GM21526 (cell line): ENCODE measurements around the gene ZNF438.

Experiments
- ATAC-seq: cut with Tn5 transposase; IDR thresholded peaks from one replicate; pipeline ENCODE4 v1.9.1; 2021; ENCODE audit warnings: moderate library complexity; ENCODE audit not compliant: unreplicated experiment, low FRiP score

Gene ZNF438

GRCh38 chr10:30832749-30833627 lies 198.7 kb downstream of the ZNF438 start:
- no peak for ATAC-seq

DNA sequence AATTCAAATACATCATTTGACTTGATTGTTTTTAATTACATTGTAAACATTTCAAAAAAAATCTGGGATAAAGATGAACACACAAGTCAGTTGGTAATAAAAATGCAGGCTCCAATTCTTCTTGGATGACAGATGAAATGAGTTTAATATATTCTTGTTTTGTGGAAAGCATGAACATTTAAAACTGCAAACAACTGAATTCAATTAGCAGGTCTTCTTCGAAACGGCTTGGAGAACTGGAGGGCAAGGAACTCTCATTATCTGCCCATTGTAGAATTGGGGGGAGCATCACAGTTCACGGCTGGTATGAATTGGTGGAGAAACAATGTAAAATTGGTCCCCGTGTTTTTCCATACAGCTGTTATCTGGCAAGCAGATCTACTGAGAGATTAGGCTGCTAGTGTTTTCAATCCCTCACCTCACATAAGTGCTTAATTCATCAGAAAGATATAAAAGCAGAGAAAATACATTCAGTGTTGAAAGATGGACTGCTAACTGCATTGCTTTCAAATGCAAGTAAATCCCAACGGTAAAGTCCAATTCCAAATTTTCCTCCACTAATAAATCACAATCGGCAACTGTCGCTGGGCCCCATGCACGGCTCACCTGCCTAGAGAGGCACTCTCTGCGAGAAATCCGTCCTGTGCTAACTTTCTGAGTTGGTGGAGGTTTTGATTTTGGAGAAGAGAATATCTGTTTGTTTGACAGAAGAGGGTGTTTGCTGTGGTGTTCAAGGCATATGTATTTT lies 199.5 kb downstream of the ZNF438 start:
- no peak for ATAC-seq

DNA sequence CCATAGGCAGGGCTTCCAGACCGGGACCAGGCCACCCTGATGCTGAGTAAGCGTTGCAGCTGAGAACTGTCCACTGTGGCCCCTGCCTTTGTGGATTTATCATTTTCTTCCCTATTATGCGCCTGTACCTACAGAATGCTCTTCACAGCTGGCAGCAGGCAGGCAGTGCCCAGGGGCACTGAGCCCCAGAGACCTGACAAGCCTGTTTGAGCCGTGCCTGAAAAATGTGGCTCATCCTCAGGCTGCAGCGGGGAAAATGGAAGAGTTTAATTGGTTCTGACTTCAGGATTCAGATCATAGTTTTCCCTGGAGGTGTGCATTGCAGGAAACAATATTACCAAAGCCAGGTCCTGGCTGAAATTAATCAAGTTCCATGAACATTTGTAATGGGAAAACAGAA lies 200.2 kb downstream of the ZNF438 start:
- ATAC-seq, result no peak

- ATAC-seq, result no peak
These were observed 201.1 kb downstream of the ZNF438 start for GRCh38 chr10:30830315-30831230.

GRCh38 chr10:30829901-30830300 lies 201.8 kb downstream of the ZNF438 start:
- no peak for ATAC-seq

- ATAC-seq, result no peak
These were observed 203.0 kb downstream of the ZNF438 start for GRCh38 chr10:30828680-30829079.

DNA sequence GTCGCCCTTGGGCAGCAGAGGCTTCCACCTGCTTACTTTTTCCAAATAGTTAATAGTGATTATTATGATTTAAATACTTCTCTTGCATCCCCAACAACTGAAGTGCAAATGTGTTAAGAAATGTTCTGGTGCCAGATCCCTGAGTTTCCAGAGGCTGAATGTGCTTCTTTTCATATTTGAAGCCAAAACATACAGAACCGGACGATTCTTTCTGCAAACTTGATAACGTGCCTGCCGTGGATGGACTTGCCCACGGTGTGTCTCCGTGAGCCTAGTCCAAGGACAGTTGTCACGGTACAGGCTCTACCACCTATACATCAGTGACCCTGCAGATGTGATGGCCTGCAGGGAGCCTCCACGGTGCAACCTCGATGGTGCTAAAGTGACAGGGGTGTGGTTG lies 203.5 kb downstream of the ZNF438 start:
- ATAC-seq, result no peak

DNA sequence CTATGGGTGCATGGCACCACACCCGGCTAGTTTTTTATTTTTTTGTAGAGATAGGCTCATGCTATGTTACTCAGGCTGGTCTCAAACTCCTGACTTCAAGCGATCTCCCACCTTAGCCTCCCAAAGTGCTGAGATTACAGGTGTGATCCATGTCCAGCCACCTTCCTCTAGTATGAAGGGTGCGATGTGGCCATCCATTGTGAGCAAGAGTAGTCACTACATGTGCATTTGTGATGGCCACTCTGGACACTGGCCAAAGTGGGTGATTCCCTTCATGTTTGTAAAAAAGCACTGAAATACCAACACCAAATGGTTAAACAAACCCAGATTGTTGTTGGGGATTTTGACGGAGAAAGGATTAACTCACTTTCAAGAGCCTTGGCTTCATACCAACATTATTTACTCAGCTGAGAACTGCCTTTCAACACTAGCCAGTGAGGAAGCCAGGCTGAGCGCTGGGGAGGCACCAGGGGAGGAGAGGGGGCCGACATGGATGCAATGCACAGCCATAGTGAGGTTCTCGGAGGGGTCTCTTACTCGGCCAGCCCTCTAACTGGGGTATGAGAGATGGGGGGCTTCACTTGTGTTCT lies 204.0 kb downstream of the ZNF438 start:
- no peak for ATAC-seq

- no peak for ATAC-seq
These were observed 205.0 kb downstream of the ZNF438 start for GRCh38 chr10:30826679-30827078.

GRCh38 chr10:30825495-30825894 lies 206.2 kb downstream of the ZNF438 start:
- no peak for ATAC-seq

DNA sequence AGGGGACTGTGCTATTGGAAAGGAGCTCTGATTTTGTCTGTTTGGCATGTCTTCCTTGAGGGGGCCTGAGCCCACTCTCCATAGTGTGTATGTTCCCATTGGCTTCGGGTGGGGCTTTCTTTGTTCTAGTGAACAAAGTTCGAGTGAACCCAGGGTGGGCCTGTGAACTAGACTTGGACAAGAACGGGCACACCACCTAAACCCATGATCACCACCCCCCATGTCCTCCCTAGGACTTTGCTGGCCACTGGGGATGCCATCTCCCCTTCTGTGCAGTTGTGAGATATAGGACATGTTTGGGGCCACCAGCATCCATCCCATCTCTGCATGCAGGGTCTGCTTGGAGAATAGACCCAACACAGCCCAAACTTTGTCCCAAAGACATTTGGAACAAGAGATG lies 206.6 kb downstream of the ZNF438 start:
- ATAC-seq, result no peak

DNA sequence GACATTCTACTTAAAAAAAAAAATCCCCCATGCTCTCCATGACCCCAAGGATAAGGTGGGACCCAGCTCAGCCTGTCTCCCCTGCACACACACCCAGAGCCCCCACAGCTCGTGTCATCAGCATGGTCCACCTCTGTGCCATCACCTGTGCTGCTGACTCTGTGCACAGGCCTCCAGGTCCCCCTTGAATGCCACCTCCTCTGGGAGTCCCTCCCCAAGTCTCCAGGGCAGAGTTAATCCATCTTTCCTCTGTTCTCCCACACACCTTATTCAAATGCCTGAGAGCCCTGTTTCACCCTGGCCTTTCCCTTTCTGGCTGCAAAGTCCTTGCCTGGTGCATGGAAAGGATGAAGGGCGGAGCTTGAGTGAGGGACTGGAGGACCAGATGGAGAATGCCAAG lies 208.0 kb downstream of the ZNF438 start:
- no peak for ATAC-seq

DNA sequence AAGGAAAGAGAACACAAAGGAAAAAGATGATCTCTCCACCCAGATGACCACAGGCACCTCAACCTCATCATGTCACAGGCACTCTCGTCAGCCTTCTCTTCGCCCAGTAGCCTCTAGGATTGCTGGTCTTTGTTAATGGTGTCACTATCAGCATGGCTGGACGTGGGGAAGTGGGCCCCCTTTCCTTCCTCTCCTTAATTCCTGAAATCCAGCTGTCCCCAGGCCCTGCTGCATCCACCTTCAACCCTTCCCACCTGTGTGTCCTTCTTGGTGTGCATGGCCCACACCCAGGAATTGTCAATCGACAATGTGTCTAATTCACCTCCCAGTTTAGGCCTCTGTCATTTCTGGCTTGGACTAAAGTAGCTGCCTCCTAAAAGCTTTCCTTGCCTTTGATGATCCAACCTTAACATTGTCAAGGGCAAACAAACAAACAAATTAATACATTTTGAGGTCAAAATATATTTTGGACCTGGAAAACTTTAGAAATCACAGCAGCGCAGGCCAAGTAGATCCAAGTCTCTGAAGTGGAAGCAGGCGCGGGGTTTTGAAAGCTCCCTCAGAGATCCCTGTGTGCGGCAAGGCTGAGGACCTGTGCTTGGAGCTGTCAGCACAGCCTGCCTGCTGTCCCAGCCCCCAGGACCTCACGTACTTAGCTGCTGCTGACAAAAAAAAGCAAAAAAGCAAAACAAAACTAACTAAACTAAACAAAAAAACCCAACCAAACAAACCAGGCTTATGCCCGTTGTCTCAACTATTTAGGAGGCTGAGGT lies 208.8 kb downstream of the ZNF438 start:
- no peak for ATAC-seq

DNA sequence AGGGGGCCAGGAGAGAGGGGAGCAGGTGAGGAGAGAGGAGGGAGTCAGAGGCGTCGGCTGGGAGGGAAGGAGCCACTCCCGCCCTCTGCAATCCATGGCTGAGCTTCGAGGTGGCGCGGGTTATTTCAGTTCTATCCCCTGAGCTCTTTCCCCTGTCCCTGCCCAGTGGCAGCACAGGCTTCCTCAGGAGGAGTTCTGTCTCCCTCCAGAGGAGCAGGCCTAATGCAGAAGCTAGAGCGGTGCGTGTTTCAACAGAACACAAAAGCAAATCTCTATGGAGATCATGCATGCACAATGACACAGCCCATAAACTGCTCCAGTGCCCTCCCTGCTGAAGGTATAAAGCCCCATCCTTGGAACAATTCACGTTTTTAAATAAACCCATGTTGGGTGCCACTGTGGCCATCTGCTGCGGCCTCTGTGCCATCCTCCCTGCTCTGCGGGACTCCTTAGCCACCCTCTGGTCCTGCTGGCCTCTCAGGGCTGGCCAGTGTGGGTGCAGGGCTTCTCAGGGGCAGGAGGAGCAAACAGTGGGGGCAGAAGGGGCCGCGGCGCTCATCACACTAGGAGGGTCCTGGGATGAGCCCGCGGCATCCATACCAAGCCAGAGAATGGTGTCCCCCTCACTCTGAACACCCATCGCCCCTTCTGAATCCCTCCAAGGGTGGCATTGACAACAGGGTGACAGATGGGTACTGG lies 209.5 kb downstream of the ZNF438 start:
- no peak for ATAC-seq

DNA sequence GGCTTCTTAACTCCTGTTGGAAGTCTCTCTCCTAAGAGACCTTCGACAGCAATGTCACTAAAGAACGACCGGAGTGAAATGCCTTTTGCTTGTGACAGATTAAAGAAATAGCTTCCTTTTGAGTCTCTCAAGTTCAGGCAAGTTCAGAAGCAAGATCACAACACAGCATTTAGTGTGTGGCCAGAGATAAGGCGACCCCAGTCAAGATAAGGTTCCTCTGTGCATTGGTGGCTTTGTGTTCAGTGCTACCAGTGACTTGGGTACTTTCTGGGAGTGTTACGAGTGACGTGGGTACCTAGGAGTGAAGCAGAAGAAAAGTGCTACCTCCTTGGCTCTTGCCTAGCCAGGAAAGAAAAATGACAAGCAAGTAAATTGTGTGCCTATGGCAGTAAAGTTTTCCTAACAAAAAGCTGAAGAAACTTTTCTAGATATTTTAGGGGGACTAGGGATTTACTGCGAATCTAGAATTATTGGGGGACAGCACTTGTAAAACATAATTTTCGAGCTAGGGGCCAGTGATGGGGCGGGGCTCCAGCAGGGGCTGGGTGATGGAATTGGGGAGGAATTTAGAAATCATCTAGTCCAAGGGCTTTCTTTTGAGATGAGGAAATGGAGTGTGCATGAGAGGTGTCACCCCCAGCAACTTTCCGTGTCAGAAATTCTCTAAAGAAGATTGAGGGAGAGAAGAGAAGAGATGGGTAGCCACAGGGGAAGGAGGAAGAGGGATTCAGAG lies 210.2 kb downstream of the ZNF438 start:
- no peak for ATAC-seq

GRCh38 chr10:30820261-30820991 lies 211.2 kb downstream of the ZNF438 start:
- no peak for ATAC-seq

DNA sequence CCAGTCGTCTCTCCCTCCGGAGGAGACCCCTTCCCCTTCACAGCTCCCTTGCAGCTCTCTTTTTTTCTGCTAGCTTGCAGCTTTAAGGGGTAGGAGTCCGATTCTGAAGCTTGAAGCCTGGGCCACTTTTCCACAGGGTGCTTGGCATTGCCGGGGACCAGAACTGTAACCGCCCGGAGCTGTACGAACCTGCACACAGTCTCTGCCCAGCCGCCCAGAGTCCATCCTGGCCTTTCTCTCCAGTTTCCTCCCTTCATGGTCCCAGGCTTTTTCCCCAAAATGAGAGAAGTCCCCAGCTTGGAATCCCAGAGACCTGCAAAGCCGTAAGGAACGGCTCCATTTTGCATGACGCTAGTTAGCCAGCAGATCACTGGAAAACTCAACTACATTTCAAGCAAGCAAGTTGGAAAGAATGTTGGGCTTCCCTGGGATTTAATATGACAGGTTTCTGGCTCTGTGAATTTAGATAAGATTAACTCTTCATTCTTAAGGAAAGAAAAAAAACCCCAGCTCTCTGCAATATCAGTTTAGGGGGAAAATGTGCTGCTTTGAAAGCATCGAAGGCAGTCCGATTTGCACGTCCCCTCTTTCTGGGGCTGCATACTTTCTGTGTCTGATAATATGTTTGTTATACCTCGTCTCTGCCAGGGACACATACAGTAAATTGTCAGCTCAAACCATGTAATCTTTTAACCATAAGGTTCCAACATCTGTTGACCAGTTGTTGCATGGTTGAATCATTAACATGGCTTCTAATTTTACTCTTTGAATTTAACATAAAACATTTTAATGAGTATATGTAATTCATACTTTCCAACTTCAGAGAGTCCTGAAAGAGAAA lies 212.1 kb downstream of the ZNF438 start:
- ATAC-seq, result no peak
